GM12872 (cell line): ENCODE data around the gene PHF21B.

ENCODE experiments used
- CTCF ChIP-seq: IDR thresholded peaks from 3 replicates; pipeline ENCODE4 v1.5.1; 2011; ENCODE audit warnings: low read depth, mild to moderate bottlenecking, low read length, moderate library complexity; ENCODE audit not compliant: insufficient read depth

The PHF21B gene

GRCh38 chr22:44847380-44847779 is 162.4 kb downstream of the PHF21B start:
- no peak for TF ChIP-seq CTCF

- TF ChIP-seq CTCF = no peak
Observed at GRCh38 chr22:44846726-44847275, 163.0 kb downstream of the PHF21B start.

- no peak for TF ChIP-seq CTCF
Observed at GRCh38 chr22:44845796-44846720, 163.7 kb downstream of the PHF21B start.

- no peak for TF ChIP-seq CTCF
Observed at GRCh38 chr22:44845191-44845590, 164.6 kb downstream of the PHF21B start.

- TF ChIP-seq CTCF = no peak
Observed at GRCh38 chr22:44842417-44842816, 167.4 kb downstream of the PHF21B start.

GRCh38 chr22:44840611-44841322 is 169.0 kb downstream of the PHF21B start:
- TF ChIP-seq CTCF = no peak

GRCh38 chr22:44839721-44840120 is 170.1 kb downstream of the PHF21B start:
- no peak for TF ChIP-seq CTCF
